Naive thymus-derived CD8-positive, alpha-beta T cell (primary cell): ENCODE data around the gene CDH7. TPM values are rescaled to one million over a fixed set of nuclear protein-coding genes. Genes with fewer than 3 reads are reported as not detected.

Experiments
- ATAC-seq, 2 donors: fragments of 150-1000 bp; cut with Tn5 transposase in 1 of 2; sonication (Bioruptor Pico), chemical (Tn5 transposase) in 1 of 2; 1 replicate in 1 of 2; 2 replicates in 1 of 2; pipeline ENCODE4 v1.10.0; 2021; ENCODE audit warnings: mild to moderate bottlenecking in 2 of 2, moderate library complexity in 2 of 2
- POLR2A ChIA-PET: fragments of 350-600 bp; sonication (Branson Sonifier 250); formaldehyde crosslinking; loops from one replicate; lab custom pipeline; 2021; ENCODE audit warnings: antibody characterized with exemption; lab: Charles Lee
- DNase-seq, 10 donors: peaks; one replicate each; pipeline versions ENCODE4 v3.0.0 to v3.0.0-alpha.2; 2020 to 2022
- H3K27ac Mint-ChIP-seq, 10 donors: one replicate each; pipeline ENCODE4 v1.8.0; 2020 to 2022; ENCODE audit warnings: mild to moderate bottlenecking in 10 of 10, mixed read lengths in 10 of 10, moderate library complexity in 4 of 10, inconsistent platforms in 1 of 10
- H3K27me3 Mint-ChIP-seq, 5 donors: one replicate each; pipeline ENCODE4 v1.8.0; 2021 to 2022; ENCODE audit warnings: mixed read lengths in 5 of 5
- H3K36me3 Mint-ChIP-seq, 3 donors: one replicate each; pipeline ENCODE4 v1.8.0; 2020 to 2022; ENCODE audit warnings: mixed read lengths in 3 of 3, mild to moderate bottlenecking in 2 of 3, inconsistent platforms in 1 of 3
- H3K4me1 Mint-ChIP-seq, 4 donors: one replicate each; pipeline ENCODE4 v1.8.0; 2021 to 2022; ENCODE audit warnings: mixed read lengths in 4 of 4
- H3K4me3 Mint-ChIP-seq, 10 donors: one replicate each; pipeline ENCODE4 v1.8.0; 2020 to 2022; ENCODE audit warnings: mild to moderate bottlenecking in 10 of 10, mixed read lengths in 10 of 10, moderate library complexity in 6 of 10, inconsistent platforms in 1 of 10
- H3K9me3 Mint-ChIP-seq, 9 donors: one replicate each; pipeline ENCODE4 v1.8.0; 2020 to 2022; ENCODE audit warnings: mixed read lengths in 9 of 9, mild to moderate bottlenecking in 3 of 9, inconsistent platforms in 1 of 9, moderate library complexity in 1 of 9
- polyA plus RNA-seq, 3 donors: library from polyadenylated mRNA; unstranded; fragments of 300-500 nt; fragmentation: Illumina TruSeq; gene quantifications; one replicate each; pipeline ENCODE4 v1.2.3, GENCODE V29; 2021
- total RNA-seq, 8 experiments: library from RNA in 2 of 8; stranded (reverse) in 2 of 8; gene quantifications; one replicate each; pipeline ENCODE4 v1.2.3 and lab custom pipeline; 2021 to 2026

The CDH7 gene, protein sequence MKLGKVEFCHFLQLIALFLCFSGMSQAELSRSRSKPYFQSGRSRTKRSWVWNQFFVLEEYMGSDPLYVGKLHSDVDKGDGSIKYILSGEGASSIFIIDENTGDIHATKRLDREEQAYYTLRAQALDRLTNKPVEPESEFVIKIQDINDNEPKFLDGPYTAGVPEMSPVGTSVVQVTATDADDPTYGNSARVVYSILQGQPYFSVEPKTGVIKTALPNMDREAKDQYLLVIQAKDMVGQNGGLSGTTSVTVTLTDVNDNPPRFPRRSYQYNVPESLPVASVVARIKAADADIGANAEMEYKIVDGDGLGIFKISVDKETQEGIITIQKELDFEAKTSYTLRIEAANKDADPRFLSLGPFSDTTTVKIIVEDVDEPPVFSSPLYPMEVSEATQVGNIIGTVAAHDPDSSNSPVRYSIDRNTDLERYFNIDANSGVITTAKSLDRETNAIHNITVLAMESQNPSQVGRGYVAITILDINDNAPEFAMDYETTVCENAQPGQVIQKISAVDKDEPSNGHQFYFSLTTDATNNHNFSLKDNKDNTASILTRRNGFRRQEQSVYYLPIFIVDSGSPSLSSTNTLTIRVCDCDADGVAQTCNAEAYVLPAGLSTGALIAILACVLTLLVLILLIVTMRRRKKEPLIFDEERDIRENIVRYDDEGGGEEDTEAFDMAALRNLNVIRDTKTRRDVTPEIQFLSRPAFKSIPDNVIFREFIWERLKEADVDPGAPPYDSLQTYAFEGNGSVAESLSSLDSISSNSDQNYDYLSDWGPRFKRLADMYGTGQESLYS
- not detected for total RNA-seq
- not detected for polyA plus RNA-seq
- 0 reads per million in 6 experiments for total RNA-seq (lab: John Stamatoyannopoulos, UW)

- no peak within 1 kb of the TSS for H3K4me3 Mint-ChIP-seq
Measured at GRCh38 chr18:65750389-65751154, at the start of gene CDH7. TSS of gene CDH7 (plus strand) at chr18:65751012. CDS start at chr18:65762843, 11,831 bp downstream.

DNA sequence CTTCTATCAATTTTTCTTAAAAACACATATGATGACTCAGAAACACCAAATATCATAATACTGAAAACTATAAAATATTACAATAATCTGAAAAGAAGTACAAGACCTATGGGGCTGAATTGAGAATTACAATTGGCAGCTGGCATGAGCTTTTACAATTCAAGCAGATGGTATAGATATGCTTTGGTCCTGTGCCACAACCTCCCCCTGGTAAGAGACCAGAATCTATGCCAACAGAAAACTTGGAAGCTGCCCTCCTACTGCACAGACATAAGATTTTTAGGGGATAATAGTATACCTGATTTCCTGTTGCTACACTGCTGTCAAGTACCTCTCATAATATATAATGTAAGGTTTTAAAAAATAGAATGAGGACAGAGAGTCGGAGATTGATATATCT, 46.8 kb upstream of the CDH7 start:
- H3K4me3 Mint-ChIP-seq = no peak overlapping the region
- H3K27ac Mint-ChIP-seq = no peak overlapping the region
- peaks cover 2 to 22% (median 5%) of the 10 kb centered on the region in 9 donors for H3K9me3 Mint-ChIP-seq
- POLR2A ChIA-PET = no interaction called here
- ATAC-seq = no peak
- no peaks in the 10 kb centered on the region for H3K4me1 Mint-ChIP-seq
- no peaks in the 10 kb centered on the region for H3K36me3 Mint-ChIP-seq
- H3K27me3 Mint-ChIP-seq = no peaks in the 10 kb centered on the region
- DNase-seq = no peak

More at GRCh38 chr18:65750389-65751154, at the start of gene CDH7:
- ATAC-seq = no peak
- peaks cover 0 to 11% (median 8%) of the 10 kb centered on the region in 9 donors for H3K9me3 Mint-ChIP-seq
- peak in 2 of 10 donors; percentile 5 to 7 for DNase-seq
- POLR2A ChIA-PET = no interaction called here
- H3K27me3 Mint-ChIP-seq = peaks cover 15 to 39% (median 21%) of the 10 kb centered on the region in 5 donors
- peaks cover 0 to 5% (median 2%) of the 10 kb centered on the region in 3 donors for H3K36me3 Mint-ChIP-seq
- no peaks in the 10 kb centered on the region for H3K4me1 Mint-ChIP-seq
- H3K27ac Mint-ChIP-seq = no peak within 1 kb of the TSS

DNA sequence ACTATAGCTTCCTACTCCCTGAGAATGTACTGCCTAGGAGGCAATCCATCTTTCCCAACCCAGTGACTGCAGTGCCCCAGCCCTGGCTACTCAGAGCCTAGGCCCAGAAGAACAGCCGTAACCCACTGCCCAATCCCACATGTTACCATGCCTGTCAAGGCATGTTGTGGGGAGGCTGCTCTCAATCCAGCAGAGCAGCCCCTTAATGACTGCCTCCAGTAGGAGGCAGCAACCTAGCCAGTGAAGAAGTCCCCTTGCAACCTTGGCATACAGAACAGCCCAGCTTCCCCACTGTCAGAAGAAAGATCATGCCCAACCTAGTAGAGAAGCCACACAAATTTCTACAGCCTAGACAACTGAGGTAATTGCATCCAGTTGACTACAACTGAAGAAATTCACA, 44.2 kb upstream of the CDH7 start:
- Mint-ChIP-seq H3K36me3 (no peaks in the 10 kb centered on the region), H3K4me3 (no peak overlapping the region), H3K9me3 (peaks cover 1 to 22% (median 7%) of the 10 kb centered on the region in 9 donors), H3K4me1 (no peaks in the 10 kb centered on the region), H3K27me3 (no peaks in the 10 kb centered on the region), H3K27ac (no peak overlapping the region)
- ATAC-seq = no peak
- POLR2A ChIA-PET = no interaction called here
- DNase-seq = no peak

DNA sequence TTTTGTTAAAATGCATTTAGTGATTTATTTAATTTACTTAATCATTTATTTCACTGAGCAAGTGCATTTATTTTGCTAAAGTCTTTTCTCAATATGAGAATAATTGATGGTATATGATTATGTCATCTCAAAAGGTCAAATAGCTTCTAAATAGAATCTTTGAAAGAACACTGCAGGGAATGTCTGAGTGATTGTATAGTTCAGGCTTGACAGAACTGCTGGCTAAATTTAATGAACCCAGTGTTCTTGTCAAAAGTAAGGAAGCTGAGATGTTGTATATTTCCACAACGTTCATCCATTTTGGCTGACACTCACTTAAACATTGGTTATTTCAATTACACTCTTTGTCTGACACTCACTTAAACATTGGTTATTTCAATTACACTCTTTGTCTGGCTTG, 39.3 kb upstream of the CDH7 start:
- POLR2A ChIA-PET = no interaction called here
- Mint-ChIP-seq H3K9me3 (peaks cover 0 to 16% (median 8%) of the 10 kb centered on the region in 9 donors), H3K27me3 (no peaks in the 10 kb centered on the region)

GRCh38 chr18:65721619-65722018, 29.2 kb upstream of the CDH7 start:
- no peak for ATAC-seq
- H3K4me1 Mint-ChIP-seq = no peaks in the 10 kb centered on the region
- peaks cover 0 to 20% (median 4%) of the 10 kb centered on the region in 9 donors for H3K9me3 Mint-ChIP-seq
- H3K27me3 Mint-ChIP-seq = no peaks in the 10 kb centered on the region
- POLR2A ChIA-PET = no interaction called here
- H3K36me3 Mint-ChIP-seq = no peaks in the 10 kb centered on the region
- no peak overlapping the region for H3K4me3 Mint-ChIP-seq
- no peak for DNase-seq
- no peak overlapping the region for H3K27ac Mint-ChIP-seq

More for the DNA sequence above, 39.3 kb upstream of the CDH7 start:
- Mint-ChIP-seq H3K36me3 (no peaks in the 10 kb centered on the region), H3K4me3 (no peak overlapping the region), H3K4me1 (no peaks in the 10 kb centered on the region), H3K27ac (no peak overlapping the region)
- no peak for DNase-seq
- ATAC-seq = no peak

DNA sequence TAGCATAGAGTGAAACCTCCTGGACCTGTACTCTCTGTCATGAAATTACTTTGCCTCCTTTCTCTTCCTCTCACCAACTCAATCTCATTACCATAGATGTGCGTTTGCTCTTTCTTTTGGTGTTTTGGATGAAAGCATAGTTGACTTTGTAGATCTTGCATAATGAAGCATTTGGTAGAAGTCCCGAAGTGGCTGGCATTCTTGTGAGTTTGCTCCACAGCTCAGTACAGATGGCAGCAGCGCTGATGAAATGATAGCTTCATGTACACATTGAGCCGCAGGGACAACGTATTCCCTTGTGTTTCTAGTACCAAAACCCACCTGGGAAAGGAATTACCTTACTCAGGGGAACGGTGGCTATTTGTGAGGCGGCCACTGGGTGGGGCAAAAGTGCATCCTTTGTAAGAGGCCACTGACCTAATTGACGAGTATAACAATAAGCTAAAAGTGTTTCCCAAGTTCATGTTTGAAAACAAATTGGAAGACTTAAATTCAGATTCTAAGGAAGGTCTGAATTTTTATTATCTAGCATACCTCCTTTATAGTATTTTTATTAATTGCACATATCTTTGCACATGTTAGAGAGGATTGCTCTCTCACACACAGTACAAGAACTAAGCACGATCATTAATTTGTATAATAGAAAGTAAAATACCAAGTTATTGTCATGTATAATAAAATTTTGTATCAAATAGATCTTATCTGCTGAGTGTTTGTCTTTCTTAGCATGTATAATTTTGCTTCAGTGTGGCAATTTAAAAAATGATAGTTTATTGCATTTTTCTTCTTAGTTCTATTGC, 25.4 kb upstream of the CDH7 start:
- no peak overlapping the region for H3K27ac Mint-ChIP-seq
- no peaks in the 10 kb centered on the region for H3K4me1 Mint-ChIP-seq

GRCh38 chr18:65735155-65735554, 15.7 kb upstream of the CDH7 start:
- no peaks in the 10 kb centered on the region for H3K4me1 Mint-ChIP-seq
- no peak for DNase-seq
- peaks cover 0 to 11% (median 0%) of the 10 kb centered on the region in 9 donors for H3K9me3 Mint-ChIP-seq
- no peaks in the 10 kb centered on the region for H3K27me3 Mint-ChIP-seq
- H3K4me3 Mint-ChIP-seq = no peak overlapping the region
- ATAC-seq = no peak
- H3K27ac Mint-ChIP-seq = no peak overlapping the region
- POLR2A ChIA-PET = no interaction called here
- no peaks in the 10 kb centered on the region for H3K36me3 Mint-ChIP-seq

More for the DNA sequence above, 25.4 kb upstream of the CDH7 start:
- Mint-ChIP-seq H3K36me3 (no peaks in the 10 kb centered on the region), H3K9me3 (peaks cover 0 to 17% (median 3%) of the 10 kb centered on the region in 9 donors), H3K4me3 (no peak overlapping the region), H3K27me3 (no peaks in the 10 kb centered on the region)
- no peak for ATAC-seq
- POLR2A ChIA-PET = no interaction called here
- DNase-seq = no peak

DNA sequence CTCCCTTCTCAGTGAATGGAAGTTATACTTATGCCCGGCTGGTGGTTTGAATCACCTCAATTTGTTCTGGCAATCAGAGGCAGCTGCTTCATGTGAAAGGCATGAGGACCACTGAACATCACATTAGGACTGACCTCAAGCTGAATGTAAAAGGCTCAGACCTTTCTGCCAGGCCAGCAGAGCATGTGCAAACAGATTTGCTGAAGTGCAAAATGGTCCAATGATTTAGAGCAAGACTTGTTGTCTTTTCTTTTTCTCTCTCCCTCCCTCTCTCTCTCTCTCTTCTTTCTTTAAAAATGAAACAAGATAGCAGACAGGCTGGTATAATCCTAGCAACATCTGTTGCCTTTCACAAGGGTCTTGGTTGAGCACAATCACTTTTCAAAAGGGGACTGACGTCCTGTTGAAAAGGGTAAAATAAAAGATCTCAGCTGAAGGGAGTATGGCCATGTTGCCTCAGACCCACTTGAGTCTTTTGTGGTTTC, 13.3 kb upstream of the CDH7 start:
- Mint-ChIP-seq H3K36me3 (no peaks in the 10 kb centered on the region), H3K9me3 (peaks cover 0 to 11% (median 0%) of the 10 kb centered on the region in 9 donors), H3K27me3 (no peaks in the 10 kb centered on the region), H3K27ac (no peak overlapping the region), H3K4me3 (no peak overlapping the region), H3K4me1 (no peaks in the 10 kb centered on the region)
- no peak for ATAC-seq
- DNase-seq = no peak
- POLR2A ChIA-PET = no interaction called here

DNA sequence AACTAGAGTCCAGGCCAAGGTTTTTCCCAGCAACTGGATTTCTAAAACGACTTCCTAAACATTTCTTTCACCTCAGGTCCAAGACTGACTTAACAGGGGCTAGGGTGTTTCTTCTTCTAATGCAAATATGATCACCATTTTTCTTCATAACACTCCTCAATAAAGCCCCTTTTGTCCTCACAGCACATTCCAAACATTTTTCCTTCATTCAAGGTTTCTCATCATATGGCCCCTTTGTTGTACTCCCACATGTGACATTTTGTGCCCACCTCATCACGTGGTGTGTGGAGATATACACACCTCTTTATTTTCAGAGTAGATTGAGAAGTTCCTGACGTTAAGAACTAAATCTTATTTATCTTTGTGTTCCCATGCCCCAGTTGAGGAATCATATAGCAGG, 3.9 kb upstream of the CDH7 start:
- Mint-ChIP-seq H3K36me3 (peaks cover 0 to 5% (median 2%) of the 10 kb centered on the region in 3 donors), H3K27me3 (peaks cover 14 to 28% (median 21%) of the 10 kb centered on the region in 5 donors), H3K4me1 (no peaks in the 10 kb centered on the region), H3K4me3 (no peak overlapping the region), H3K9me3 (peaks cover 0 to 11% (median 3%) of the 10 kb centered on the region in 9 donors), H3K27ac (no peak overlapping the region)
- ATAC-seq (no peak), DNase-seq (no peak)
- POLR2A ChIA-PET = no interaction called here

GRCh38 chr18:65748321-65748720, 2.5 kb upstream of the CDH7 start:
- ATAC-seq = no peak
- POLR2A ChIA-PET = no interaction called here
- no peaks in the 10 kb centered on the region for H3K4me1 Mint-ChIP-seq
- H3K27ac Mint-ChIP-seq = no peak overlapping the region
- no peak overlapping the region for H3K4me3 Mint-ChIP-seq
- H3K27me3 Mint-ChIP-seq = peaks cover 15 to 39% (median 21%) of the 10 kb centered on the region in 5 donors
- peaks cover 0 to 11% (median 9%) of the 10 kb centered on the region in 9 donors for H3K9me3 Mint-ChIP-seq
- H3K36me3 Mint-ChIP-seq = peaks cover 0 to 5% (median 2%) of the 10 kb centered on the region in 3 donors
- no peak for DNase-seq

- H3K27ac Mint-ChIP-seq = no peak overlapping the region
- no peak for DNase-seq
- H3K36me3 Mint-ChIP-seq = peaks cover 0 to 5% (median 2%) of the 10 kb centered on the region in 3 donors
- no peak overlapping the region for H3K4me3 Mint-ChIP-seq
- no peaks in the 10 kb centered on the region for H3K4me1 Mint-ChIP-seq
- POLR2A ChIA-PET = no interaction called here
- peaks cover 0 to 11% (median 7%) of the 10 kb centered on the region in 9 donors for H3K9me3 Mint-ChIP-seq
- peaks cover 15 to 39% (median 21%) of the 10 kb centered on the region in 5 donors for H3K27me3 Mint-ChIP-seq
- ATAC-seq = no peak
Measured at GRCh38 chr18:65749841-65750240, 971 bp upstream of the CDH7 start.
